ENCODE data around the gene FAIM2.

Gene FAIM2

GRCh38 chr12:49917166-49917787, 13.6 kb upstream of the FAIM2 start:
- Mint-ChIP-seq H3K4me3 (no peak overlapping the region), H3K27ac (no peak overlapping the region), H3K36me3 (ENCODE audit: low read depth) (no peaks in the 10 kb centered on the region), H3K9me3 (no peaks in the 10 kb centered on the region), H3K4me1 (ENCODE audit: low read depth) (no peaks in the 10 kb centered on the region), H3K27me3 (ENCODE audit: low read depth) (peaks cover 11% of the 10 kb centered on the region)
- no peak for DNase-seq (ENCODE audit: low spot score)

GRCh38 chr12:49916129-49916919, 12.6 kb upstream of the FAIM2 start:
- no peaks in the 10 kb centered on the region for H3K36me3 Mint-ChIP-seq (ENCODE audit: low read depth)
- no peak for DNase-seq (ENCODE audit: low spot score)
- no peaks in the 10 kb centered on the region for H3K4me1 Mint-ChIP-seq (ENCODE audit: low read depth)
- no peak overlapping the region for H3K4me3 Mint-ChIP-seq
- H3K9me3 Mint-ChIP-seq, result no peaks in the 10 kb centered on the region
- peaks cover 6% of the 10 kb centered on the region for H3K27me3 Mint-ChIP-seq (ENCODE audit: low read depth)
- H3K27ac Mint-ChIP-seq, result no peak overlapping the region

GRCh38 chr12:49912345-49913255, 8.9 kb upstream of the FAIM2 start:
- Mint-ChIP-seq H3K4me3 (no peak overlapping the region), H3K4me1 (ENCODE audit: low read depth) (no peaks in the 10 kb centered on the region), H3K9me3 (no peaks in the 10 kb centered on the region), H3K27ac (no peak overlapping the region), H3K27me3 (ENCODE audit: low read depth) (peaks cover 3% of the 10 kb centered on the region), H3K36me3 (ENCODE audit: low read depth) (no peaks in the 10 kb centered on the region)
- DNase-seq (ENCODE audit: low spot score), result no peak

- H3K4me1 Mint-ChIP-seq (ENCODE audit: low read depth), result no peaks in the 10 kb centered on the region
- no peak overlapping the region for H3K4me3 Mint-ChIP-seq
- no peak for DNase-seq (ENCODE audit: low spot score)
- H3K9me3 Mint-ChIP-seq, result no peaks in the 10 kb centered on the region
- peaks cover 3% of the 10 kb centered on the region for H3K27me3 Mint-ChIP-seq (ENCODE audit: low read depth)
- H3K27ac Mint-ChIP-seq, result no peak overlapping the region
- H3K36me3 Mint-ChIP-seq (ENCODE audit: low read depth), result no peaks in the 10 kb centered on the region
Observed at GRCh38 chr12:49911213-49911605, 7.5 kb upstream of the FAIM2 start.

- no peak overlapping the region for H3K27ac Mint-ChIP-seq
- no peaks in the 10 kb centered on the region for H3K4me1 Mint-ChIP-seq (ENCODE audit: low read depth)
- no peak overlapping the region for H3K4me3 Mint-ChIP-seq
- no peaks in the 10 kb centered on the region for H3K9me3 Mint-ChIP-seq
- no peak for DNase-seq (ENCODE audit: low spot score)
- no peaks in the 10 kb centered on the region for H3K36me3 Mint-ChIP-seq (ENCODE audit: low read depth)
- H3K27me3 Mint-ChIP-seq (ENCODE audit: low read depth), result peaks cover 6% of the 10 kb centered on the region
Observed at GRCh38 chr12:49910331-49911212, 6.9 kb upstream of the FAIM2 start.

- DNase-seq (ENCODE audit: low spot score), result no peak
- Mint-ChIP-seq H3K27ac (no peak overlapping the region), H3K36me3 (ENCODE audit: low read depth) (no peaks in the 10 kb centered on the region), H3K27me3 (ENCODE audit: low read depth) (peaks cover 8% of the 10 kb centered on the region), H3K4me3 (no peak overlapping the region), H3K9me3 (no peaks in the 10 kb centered on the region), H3K4me1 (ENCODE audit: low read depth) (peaks cover under 1% of the 10 kb centered on the region)
Observed at GRCh38 chr12:49909826-49910225, 6.1 kb upstream of the FAIM2 start.

GRCh38 chr12:49909356-49909755, 5.7 kb upstream of the FAIM2 start:
- H3K36me3 Mint-ChIP-seq (ENCODE audit: low read depth), result no peaks in the 10 kb centered on the region
- H3K27ac Mint-ChIP-seq, result no peak overlapping the region
- H3K9me3 Mint-ChIP-seq, result no peaks in the 10 kb centered on the region
- H3K27me3 Mint-ChIP-seq (ENCODE audit: low read depth), result peaks cover 10% of the 10 kb centered on the region
- H3K4me3 Mint-ChIP-seq, result no peak overlapping the region
- H3K4me1 Mint-ChIP-seq (ENCODE audit: low read depth), result peaks cover 5% of the 10 kb centered on the region
- DNase-seq (ENCODE audit: low spot score), result no peak

- no peak for DNase-seq (ENCODE audit: low spot score)
- Mint-ChIP-seq H3K36me3 (ENCODE audit: low read depth) (no peaks in the 10 kb centered on the region), H3K27ac (no peak overlapping the region)
Observed at GRCh38 chr12:49907352-49907751, 3.7 kb upstream of the FAIM2 start.

GRCh38 chr12:49905718-49906314, 2.1 kb upstream of the FAIM2 start:
- H3K9me3 Mint-ChIP-seq, result no peaks in the 10 kb centered on the region
- peaks cover 8% of the 10 kb centered on the region for H3K4me1 Mint-ChIP-seq (ENCODE audit: low read depth)
- DNase-seq (ENCODE audit: low spot score), result no peak
- no peak overlapping the region for H3K27ac Mint-ChIP-seq
- H3K4me3 Mint-ChIP-seq, result peak overlapping the region; percentile 5
- H3K36me3 Mint-ChIP-seq (ENCODE audit: low read depth), result no peaks in the 10 kb centered on the region
- peaks cover 21% of the 10 kb centered on the region for H3K27me3 Mint-ChIP-seq (ENCODE audit: low read depth)

More at GRCh38 chr12:49907352-49907751, 3.7 kb upstream of the FAIM2 start:
- Mint-ChIP-seq H3K4me3 (no peak overlapping the region), H3K4me1 (ENCODE audit: low read depth) (peaks cover 8% of the 10 kb centered on the region), H3K27me3 (ENCODE audit: low read depth) (peaks cover 14% of the 10 kb centered on the region), H3K9me3 (no peaks in the 10 kb centered on the region)

- no peak for DNase-seq (ENCODE audit: low spot score)
- Mint-ChIP-seq H3K9me3 (no peaks in the 10 kb centered on the region), H3K4me1 (ENCODE audit: low read depth) (peaks cover 8% of the 10 kb centered on the region), H3K27ac (no peak overlapping the region), H3K27me3 (ENCODE audit: low read depth) (peaks cover 21% of the 10 kb centered on the region), H3K4me3 (peak overlapping the region; percentile 80), H3K36me3 (ENCODE audit: low read depth) (no peaks in the 10 kb centered on the region)
Observed at GRCh38 chr12:49904601-49905000, 901 bp upstream of the FAIM2 start.

GRCh38 chr12:49903351-49903699, 375 bp downstream of the FAIM2 start:
- Mint-ChIP-seq H3K4me3 (peak overlapping the region; percentile 53), H3K4me1 (ENCODE audit: low read depth) (peaks cover 8% of the 10 kb centered on the region), H3K27ac (no peak overlapping the region), H3K36me3 (ENCODE audit: low read depth) (no peaks in the 10 kb centered on the region), H3K9me3 (no peaks in the 10 kb centered on the region), H3K27me3 (ENCODE audit: low read depth) (peaks cover 22% of the 10 kb centered on the region)
- DNase-seq (ENCODE audit: low spot score), result no peak

- Mint-ChIP-seq H3K9me3 (no peaks in the 10 kb centered on the region), H3K4me1 (ENCODE audit: low read depth) (peaks cover 8% of the 10 kb centered on the region), H3K27me3 (ENCODE audit: low read depth) (peaks cover 24% of the 10 kb centered on the region), H3K4me3 (peak overlapping the region; percentile 53), H3K36me3 (ENCODE audit: low read depth) (no peaks in the 10 kb centered on the region), H3K27ac (no peak overlapping the region)
- DNase-seq (ENCODE audit: low spot score), result no peak
Observed at GRCh38 chr12:49902399-49903350, 1.0 kb downstream of the FAIM2 start.
